NB4 (cell line): Measurements from ENCODE around the gene ANKRD34B.

Source experiments
- CTCF ChIP-seq: IDR thresholded peaks from one replicate; pipeline ENCODE4 v1.5.1; 2012; ENCODE audit warnings: low read depth, low read length
- MYC ChIP-seq: IDR thresholded peaks from 2 replicates; pipeline ENCODE4 v1.6.1; 2011; ENCODE audit warnings: low read depth, low read length
- POLR2A ChIP-seq: IDR thresholded peaks from 2 replicates; pipeline ENCODE4 v1.6.1; 2011; ENCODE audit warnings: mild to moderate bottlenecking; ENCODE audit not compliant: insufficient read length; ENCODE audit errors: extremely low read depth

- TF ChIP-seq POLR2A (no peak), CTCF (no peak), MYC (no peak)
Measured at GRCh38 chr5:80516826-80517225, 53.3 kb downstream of the ANKRD34B start.
